ENCODE results near the gene RPS29. TPM values are rescaled to one million over a fixed set of nuclear protein-coding genes. Genes with fewer than 3 reads are reported as not detected.

RPS29 gene
- total and polyA plus RNA-seq, 8 donors: 551 to 2,449 (median 722) TPM

- intact Hi-C loops (cut with DNase I): no loop called here
- ATAC-seq (no peak), DNase-seq (no peak), FAIRE-seq (no peak)
- H3K36me3 ChIP-seq: peaks cover 0 to 19% (median 0%) of the 10 kb centered on the region in 3 donors
- TF ChIP-seq, protein P1, sequence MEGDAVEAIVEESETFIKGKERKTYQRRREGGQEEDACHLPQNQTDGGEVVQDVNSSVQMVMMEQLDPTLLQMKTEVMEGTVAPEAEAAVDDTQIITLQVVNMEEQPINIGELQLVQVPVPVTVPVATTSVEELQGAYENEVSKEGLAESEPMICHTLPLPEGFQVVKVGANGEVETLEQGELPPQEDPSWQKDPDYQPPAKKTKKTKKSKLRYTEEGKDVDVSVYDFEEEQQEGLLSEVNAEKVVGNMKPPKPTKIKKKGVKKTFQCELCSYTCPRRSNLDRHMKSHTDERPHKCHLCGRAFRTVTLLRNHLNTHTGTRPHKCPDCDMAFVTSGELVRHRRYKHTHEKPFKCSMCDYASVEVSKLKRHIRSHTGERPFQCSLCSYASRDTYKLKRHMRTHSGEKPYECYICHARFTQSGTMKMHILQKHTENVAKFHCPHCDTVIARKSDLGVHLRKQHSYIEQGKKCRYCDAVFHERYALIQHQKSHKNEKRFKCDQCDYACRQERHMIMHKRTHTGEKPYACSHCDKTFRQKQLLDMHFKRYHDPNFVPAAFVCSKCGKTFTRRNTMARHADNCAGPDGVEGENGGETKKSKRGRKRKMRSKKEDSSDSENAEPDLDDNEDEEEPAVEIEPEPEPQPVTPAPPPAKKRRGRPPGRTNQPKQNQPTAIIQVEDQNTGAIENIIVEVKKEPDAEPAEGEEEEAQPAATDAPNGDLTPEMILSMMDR (IDR thresholded peaks at IDR 0.05): no peak
- H3K4me1 ChIP-seq: peaks cover 0 to 19% (median 13%) of the 10 kb centered on the region in 3 donors
- no peak overlapping the region for H3K27ac ChIP-seq
- H3K27me3 ChIP-seq: no peaks in the 10 kb centered on the region
- WGBS, 2 donors: 90 to 93% methylated on average over 4 of the region's 4 CpGs
- H3K4me3 ChIP-seq: no peak overlapping the region
- no peaks in the 10 kb centered on the region for H3K9me3 ChIP-seq
Observed at GRCh38 chr14:49582113-49582977, 3.8 kb downstream of the RPS29 start.

DNA sequence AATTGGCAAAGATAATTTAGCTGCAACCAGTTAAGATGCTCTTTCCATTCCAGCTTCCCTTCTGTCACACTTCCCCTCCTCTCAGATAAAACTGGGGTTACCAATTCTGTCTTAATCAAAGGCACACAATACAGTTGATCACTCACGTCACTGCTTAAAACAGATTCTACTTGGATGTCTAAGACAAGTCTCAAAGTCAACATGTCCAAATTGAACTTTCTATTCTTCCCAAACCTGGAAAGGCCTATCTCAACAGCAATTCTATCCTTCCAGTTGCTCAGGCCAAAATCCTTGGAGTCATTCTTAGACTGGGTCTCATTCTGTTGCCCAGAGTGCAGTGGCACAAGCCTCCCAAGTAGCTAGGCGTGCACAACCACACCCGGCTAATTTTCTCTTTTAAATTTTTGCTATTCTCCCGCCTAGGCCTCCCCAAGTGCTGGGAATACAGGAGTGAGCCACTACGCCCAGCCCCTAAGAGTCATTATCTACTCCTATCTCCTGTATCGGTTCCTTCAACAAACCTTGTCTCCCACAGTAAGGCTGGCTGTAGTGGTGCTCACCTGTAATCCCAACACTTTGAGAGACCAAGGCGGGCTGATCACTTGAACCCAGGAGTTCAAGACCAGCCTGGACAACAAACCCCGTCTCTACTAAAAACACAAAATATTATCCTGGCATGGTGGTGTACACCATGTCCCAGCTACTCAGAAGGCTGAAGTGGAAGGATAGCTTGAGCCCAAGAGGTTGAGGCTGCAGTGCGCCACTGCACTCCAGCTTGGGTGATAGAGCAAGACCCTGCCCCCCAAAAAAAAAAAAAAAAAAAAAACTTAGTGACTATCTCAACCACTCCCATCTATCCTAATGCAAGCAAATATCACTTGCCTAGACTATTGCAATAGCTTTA lies 4.7 kb downstream of the RPS29 start:
- H3K9me3 ChIP-seq: no peaks in the 10 kb centered on the region
- no peaks in the 10 kb centered on the region for H3K27me3 ChIP-seq
- no peak overlapping the region for H3K27ac ChIP-seq
- H3K4me1 ChIP-seq: peaks cover 0 to 17% (median 13%) of the 10 kb centered on the region in 3 donors
- ATAC-seq: no peak
- TF ChIP-seq, protein P1 (IDR thresholded peaks at IDR 0.05): no peak
- H3K4me3 ChIP-seq: no peak overlapping the region
- intact Hi-C loops (cut with DNase I): no loop called here
- 70 to 87% methylated on average over 9 of the region's 9 CpGs for WGBS, 2 donors
- DNase-seq: no peak
- FAIRE-seq: no peak
- peaks cover 0 to 19% (median 4%) of the 10 kb centered on the region in 3 donors for H3K36me3 ChIP-seq

DNA sequence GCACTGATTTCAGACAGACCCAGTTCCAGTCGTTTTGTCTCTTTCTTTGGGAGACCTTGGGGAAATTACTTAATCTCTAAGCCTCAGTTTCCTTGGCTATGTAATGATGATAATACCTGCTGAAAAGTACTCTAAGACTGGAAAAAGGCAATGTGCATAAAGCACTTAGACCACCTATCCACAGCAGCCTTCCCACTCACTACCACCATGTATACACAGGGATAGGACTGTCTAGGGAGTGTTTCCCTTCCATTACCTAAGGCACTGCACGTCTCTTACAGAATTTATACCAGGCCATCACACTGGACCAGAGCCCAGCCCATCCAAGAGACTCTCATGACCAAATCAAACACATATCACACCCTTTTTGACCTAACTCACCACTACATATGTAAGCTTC lies 6.3 kb downstream of the RPS29 start:
- no peak for ATAC-seq
- H3K4me3 ChIP-seq: no peak overlapping the region
- no peaks in the 10 kb centered on the region for H3K27me3 ChIP-seq
- TF ChIP-seq, protein P1 (IDR thresholded peaks at IDR 0.05): no peak
- H3K27ac ChIP-seq: no peak overlapping the region
- FAIRE-seq: no peak
- H3K36me3 ChIP-seq: peaks cover 0 to 19% (median 4%) of the 10 kb centered on the region in 3 donors
- peaks cover 0 to 17% (median 12%) of the 10 kb centered on the region in 3 donors for H3K4me1 ChIP-seq
- no peak for DNase-seq
- intact Hi-C loops (cut with DNase I): no loop called here
- no peaks in the 10 kb centered on the region for H3K9me3 ChIP-seq
- WGBS, 2 donors: 73 to 78% methylated on average over 2 of the region's 2 CpGs

DNA sequence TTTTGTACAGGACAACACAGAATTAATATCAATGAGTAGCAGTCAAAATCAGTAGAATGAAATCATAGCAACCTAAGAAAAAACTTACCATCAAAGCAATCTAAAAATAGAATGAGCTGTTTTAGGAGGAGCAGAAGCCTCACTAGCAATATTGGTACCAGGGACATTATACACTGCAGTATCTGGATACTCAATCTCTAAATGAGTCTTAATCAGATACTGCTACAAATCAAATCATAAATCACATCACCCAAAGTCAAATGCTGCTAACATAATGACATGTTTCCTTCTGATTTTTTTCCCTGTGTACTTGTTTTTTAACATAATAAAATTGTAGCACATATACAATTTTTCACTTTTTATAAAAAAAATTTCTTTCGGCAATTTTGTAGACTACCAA lies 8.0 kb downstream of the RPS29 start:
- 89 to 96% methylated on average over 1 of the region's 1 CpG for WGBS, 2 donors
- ATAC-seq (no peak), FAIRE-seq (no peak), DNase-seq (no peak)
- Histone ChIP-seq H3K4me3 (no peak overlapping the region), H3K9me3 (no peaks in the 10 kb centered on the region), H3K36me3 (peaks cover 0 to 8% (median 4%) of the 10 kb centered on the region in 3 donors), H3K4me1 (peaks cover 0 to 3% (median 0%) of the 10 kb centered on the region in 3 donors), H3K27ac (no peak overlapping the region), H3K27me3 (no peaks in the 10 kb centered on the region)
- intact Hi-C loops (cut with DNase I): no loop called here
- TF ChIP-seq, protein P1 (IDR thresholded peaks at IDR 0.05): no peak

All from pancreas (tissue), 10 donors.